Smooth muscle cell (in vitro differentiated cells): Measurements from ENCODE around the gene GSTM3. TPM values are rescaled to one million over a fixed set of nuclear protein-coding genes. Genes with fewer than 3 reads are reported as not detected.

Experiments used
- DNase-seq: peaks from one replicate; lab custom pipeline; 2025; ENCODE audit not compliant: unreplicated experiment; lab: John Stamatoyannopoulos, UW
- H2AFZ ChIP-seq: fragments of 200-600 bp; sonication (generic); 2 replicates; pipeline ENCODE4 v1.6.0; 2016; ENCODE audit warnings: antibody characterized with exemption, low read depth, mild to moderate bottlenecking
- H3F3A ChIP-seq: fragments of 200-600 bp; sonication (generic); 2 replicates; pipeline ENCODE4 v1.6.0; 2017; ENCODE audit warnings: antibody characterized with exemption, low read depth
- H3K27ac ChIP-seq: fragments of 200-600 bp; sonication (generic); 2 replicates; pipeline ENCODE4 v1.5.1; 2016; ENCODE audit warnings: low read depth, mild to moderate bottlenecking
- H3K27me3 ChIP-seq: fragments of 200-600 bp; sonication (generic); 2 replicates; pipeline ENCODE4 v1.6.1; 2016; ENCODE audit warnings: low read depth, mild to moderate bottlenecking
- H3K36me3 ChIP-seq: fragments of 200-600 bp; sonication (generic); 2 replicates; pipeline ENCODE4 v1.5.1; 2016; ENCODE audit warnings: low read depth
- H3K4me1 ChIP-seq: fragments of 200-600 bp; sonication (generic); 2 replicates; pipeline ENCODE4 v1.5.1; 2016; ENCODE audit warnings: low read depth
- H3K4me2 ChIP-seq: fragments of 200-600 bp; sonication (generic); 2 replicates; pipeline ENCODE4 v1.6.0; 2016; ENCODE audit warnings: mild to moderate bottlenecking
- H3K4me3 ChIP-seq: fragments of 200-600 bp; sonication (generic); 2 replicates; pipeline ENCODE4 v1.5.1; 2016; ENCODE audit warnings: mild to moderate bottlenecking
- H3K79me2 ChIP-seq: fragments of 200-600 bp; sonication (generic); 2 replicates; pipeline ENCODE4 v1.6.0; 2016; ENCODE audit warnings: low read depth, mild to moderate bottlenecking
- H3K9ac ChIP-seq: fragments of 200-600 bp; sonication (generic); 2 replicates; pipeline ENCODE4 v1.6.0; 2016; ENCODE audit warnings: low read depth
- H3K9me3 ChIP-seq: fragments of 200-600 bp; sonication (generic); replicated peaks from 2 replicates; pipeline ENCODE4 v1.5.1; 2016; ENCODE audit warnings: low read depth
- H4K20me1 ChIP-seq: fragments of 200-600 bp; sonication (generic); 2 replicates; pipeline ENCODE4 v1.6.0; 2016; ENCODE audit warnings: low read depth
- CTCF ChIP-seq: fragments of 200-600 bp; sonication (generic); IDR thresholded peaks from 2 replicates; pipeline ENCODE4 v1.5.1; 2017; ENCODE audit warnings: borderline replicate concordance, mild to moderate bottlenecking, antibody characterized with exemption; ENCODE audit not compliant: insufficient read depth, poor library complexity, severe bottlenecking
- WGBS: methylation state at CpG from one replicate; pipeline ENCODE4 v1.1.7; 2016; ENCODE audit warnings: low lambda C conversion rate; 5-methylcytosine and 5-hydroxymethylcytosine counted together
- polyA plus RNA-seq: library from polyadenylated mRNA; unstranded; fragments of >200 nt; fragmentation: Nextera tagmentation; extraction: Ambion mirVana; gene quantifications from 2 replicates; pipeline ENCODE4 v1.2.1, GENCODE V29; 2016
- total RNA-seq: library from RNA; depleted of rRNA; stranded (reverse); fragments of >200 nt; gene quantifications from 2 replicates; pipeline ENCODE4 v1.2.3, GENCODE V29; 2014

GSTM3 gene
- total and polyA plus RNA-seq, 2 experiments from 2014 or later: 153 to 218 TPM

- Histone ChIP-seq H3K9ac (no peak overlapping the region), H3K4me1 (peaks cover 24% of the 10 kb centered on the region), H4K20me1 (no peaks in the 10 kb centered on the region), H3F3A (peaks cover 7% of the 10 kb centered on the region), H3K4me3 (no peak overlapping the region), H3K27me3 (no peaks in the 10 kb centered on the region), H2AFZ (no peak overlapping the region), H3K27ac (peak overlapping the region; percentile 62), H3K79me2 (no peaks in the 10 kb centered on the region), H3K36me3 (no peaks in the 10 kb centered on the region), H3K4me2 (peak overlapping the region; percentile 64), H3K9me3 (peaks cover 2% of the 10 kb centered on the region)
- no peak for DNase-seq
- TF ChIP-seq CTCF: no peak
- WGBS: 89% methylated on average over 2 of the region's 2 CpGs
Observed at GRCh38 chr1:109781806-109782205, 41.0 kb upstream of the GSTM3 start.

GRCh38 chr1:109780982-109781381 is 40.1 kb upstream of the GSTM3 start:
- DNase-seq: no peak
- Histone ChIP-seq H4K20me1 (no peaks in the 10 kb centered on the region), H3K27ac (no peak overlapping the region), H3K9ac (no peak overlapping the region), H3K79me2 (no peaks in the 10 kb centered on the region), H3K9me3 (peaks cover 2% of the 10 kb centered on the region), H3K36me3 (no peaks in the 10 kb centered on the region), H3K4me3 (no peak overlapping the region), H3F3A (peaks cover 7% of the 10 kb centered on the region), H2AFZ (no peak overlapping the region), H3K4me2 (no peak overlapping the region), H3K27me3 (no peaks in the 10 kb centered on the region), H3K4me1 (peaks cover 24% of the 10 kb centered on the region)
- WGBS: 96% methylated on average over 1 of the region's 1 CpG
- TF ChIP-seq CTCF: no peak

GRCh38 chr1:109777980-109778625 is 37.3 kb upstream of the GSTM3 start:
- Histone ChIP-seq H3K9me3 (peaks cover 2% of the 10 kb centered on the region), H2AFZ (no peak overlapping the region), H3K4me3 (no peak overlapping the region), H3K27ac (no peak overlapping the region), H4K20me1 (no peaks in the 10 kb centered on the region), H3K4me1 (peaks cover 15% of the 10 kb centered on the region), H3K27me3 (no peaks in the 10 kb centered on the region), H3F3A (peaks cover 7% of the 10 kb centered on the region), H3K79me2 (no peaks in the 10 kb centered on the region), H3K4me2 (no peak overlapping the region), H3K9ac (no peak overlapping the region), H3K36me3 (no peaks in the 10 kb centered on the region)
- no peak for TF ChIP-seq CTCF
- DNase-seq: no peak
- 97% methylated on average over 9 of the region's 9 CpGs for WGBS

- Histone ChIP-seq H3K9me3 (peaks cover 2% of the 10 kb centered on the region), H3K36me3 (no peaks in the 10 kb centered on the region), H3K4me2 (peak overlapping the region; percentile 44), H3K27me3 (no peaks in the 10 kb centered on the region), H3F3A (peaks cover 7% of the 10 kb centered on the region), H4K20me1 (no peaks in the 10 kb centered on the region), H3K9ac (no peak overlapping the region), H3K4me1 (peaks cover 9% of the 10 kb centered on the region), H3K4me3 (no peak overlapping the region), H3K79me2 (no peaks in the 10 kb centered on the region), H2AFZ (peak overlapping the region; percentile 26), H3K27ac (peak overlapping the region; percentile 56)
- DNase-seq: no peak
- TF ChIP-seq CTCF: no peak
- WGBS: 71% methylated on average over 7 of the region's 7 CpGs
Observed at GRCh38 chr1:109777436-109777835, 36.6 kb upstream of the GSTM3 start.
